Fibroblast of pulmonary artery (primary cell): Measurements from ENCODE around the gene KIRREL3.

Source experiments
- DNase-seq: peaks from one replicate; pipeline ENCODE4 v3.0.0-alpha.2; 2010; ENCODE audit warnings: low read depth
- H3K4me3 ChIP-seq: replicated peaks from 2 replicates; pipeline ENCODE4 v1.5.1; 2011; ENCODE audit warnings: low read depth, mild to moderate bottlenecking, control low read depth, low read length, moderate library complexity
- CTCF ChIP-seq: IDR thresholded peaks from 2 replicates; pipeline ENCODE4 v1.5.1; 2011; ENCODE audit warnings: mild to moderate bottlenecking, control low read depth, low read length, inconsistent platforms; ENCODE audit errors: missing control alignments

Gene KIRREL3

GRCh38 chr11:126725521-126725920 lies 275.0 kb downstream of the KIRREL3 start:
- no peak for TF ChIP-seq CTCF
- DNase-seq = no peak
- H3K4me3 ChIP-seq = no peak overlapping the region

- DNase-seq = no peak
- H3K4me3 ChIP-seq = no peak overlapping the region
- no peak for TF ChIP-seq CTCF
These were observed 275.5 kb downstream of the KIRREL3 start for GRCh38 chr11:126725043-126725442.

- TF ChIP-seq CTCF = no peak
- H3K4me3 ChIP-seq = no peak overlapping the region
- DNase-seq = no peak
These were observed 276.9 kb downstream of the KIRREL3 start for GRCh38 chr11:126723665-126724045.

GRCh38 chr11:126722956-126723664 lies 277.5 kb downstream of the KIRREL3 start:
- no peak for TF ChIP-seq CTCF
- no peak for DNase-seq
- H3K4me3 ChIP-seq = no peak overlapping the region

GRCh38 chr11:126722006-126722736 lies 278.4 kb downstream of the KIRREL3 start:
- TF ChIP-seq CTCF = no peak
- DNase-seq = no peak
- H3K4me3 ChIP-seq = no peak overlapping the region

GRCh38 chr11:126720539-126721235 lies 279.9 kb downstream of the KIRREL3 start:
- no peak overlapping the region for H3K4me3 ChIP-seq
- no peak for TF ChIP-seq CTCF
- DNase-seq = no peak
